ENCODE measurements around the gene MACF1. TPM values are rescaled to one million over a fixed set of nuclear protein-coding genes. Genes with fewer than 3 reads are reported as not detected.

The MACF1 gene
- polyA plus RNA-seq, 4 donors, result 181 to 293 (median 259) TPM

- no peak for DNase-seq (ENCODE audit: low read depth in 4 of 4, low spot score in 2 of 4)
Observed at GRCh38 chr1:39258925-39259244, 54.4 kb downstream of the MACF1 start.

- no peak for DNase-seq (ENCODE audit: low read depth in 4 of 4, low spot score in 2 of 4)
Observed at GRCh38 chr1:39261712-39262221, 57.3 kb downstream of the MACF1 start.

- DNase-seq (ENCODE audit: low read depth in 4 of 4, low spot score in 2 of 4), result no peak
Observed at GRCh38 chr1:39262802-39263201, 58.3 kb downstream of the MACF1 start.

GRCh38 chr1:39266269-39266668 is 61.8 kb downstream of the MACF1 start:
- DNase-seq (ENCODE audit: low read depth in 4 of 4, low spot score in 2 of 4), result no peak

GRCh38 chr1:39266792-39267191 is 62.3 kb downstream of the MACF1 start:
- DNase-seq (ENCODE audit: low read depth in 4 of 4, low spot score in 2 of 4), result no peak

GRCh38 chr1:39268112-39268581 is 63.7 kb downstream of the MACF1 start:
- DNase-seq (ENCODE audit: low read depth in 4 of 4, low spot score in 2 of 4), result peak in 2 of 4 donors; percentile 60 to 61

GRCh38 chr1:39268906-39269305 is 64.4 kb downstream of the MACF1 start:
- DNase-seq (ENCODE audit: low read depth in 4 of 4, low spot score in 2 of 4), result no peak

- no peak for DNase-seq (ENCODE audit: low read depth in 4 of 4, low spot score in 2 of 4)
Observed at GRCh38 chr1:39269349-39269748, 64.9 kb downstream of the MACF1 start.

GRCh38 chr1:39269791-39270342 is 65.4 kb downstream of the MACF1 start:
- no peak for DNase-seq (ENCODE audit: low read depth in 4 of 4, low spot score in 2 of 4)

GRCh38 chr1:39270368-39270767 is 65.9 kb downstream of the MACF1 start:
- no peak for DNase-seq (ENCODE audit: low read depth in 4 of 4, low spot score in 2 of 4)

- DNase-seq (ENCODE audit: low read depth in 4 of 4, low spot score in 2 of 4), result no peak
Observed at GRCh38 chr1:39272027-39272797, 67.7 kb downstream of the MACF1 start.

GRCh38 chr1:39272798-39273469 is 68.4 kb downstream of the MACF1 start:
- DNase-seq (ENCODE audit: low read depth in 4 of 4, low spot score in 2 of 4), result no peak

GRCh38 chr1:39275836-39276507 is 71.5 kb downstream of the MACF1 start:
- no peak for DNase-seq (ENCODE audit: low read depth in 4 of 4, low spot score in 2 of 4)

GRCh38 chr1:39277879-39278278 is 73.4 kb downstream of the MACF1 start:
- no peak for DNase-seq (ENCODE audit: low read depth in 4 of 4, low spot score in 2 of 4)

GRCh38 chr1:39282537-39283216 is 78.2 kb downstream of the MACF1 start:
- DNase-seq (ENCODE audit: low read depth in 4 of 4, low spot score in 2 of 4), result no peak

- DNase-seq (ENCODE audit: low read depth in 4 of 4, low spot score in 2 of 4), result no peak
Observed at GRCh38 chr1:39283858-39284257, 79.4 kb downstream of the MACF1 start.

- DNase-seq (ENCODE audit: low read depth in 4 of 4, low spot score in 2 of 4), result no peak
Observed at GRCh38 chr1:39287541-39287940, 83.0 kb downstream of the MACF1 start.

- DNase-seq (ENCODE audit: low read depth in 4 of 4, low spot score in 2 of 4), result no peak
Observed at GRCh38 chr1:39288735-39289465, 84.4 kb downstream of the MACF1 start.

GRCh38 chr1:39292401-39292800 is 87.9 kb downstream of the MACF1 start:
- DNase-seq (ENCODE audit: low read depth in 4 of 4, low spot score in 2 of 4), result no peak
